Measurements from ENCODE around the gene GRK5. TPM values are rescaled to one million over a fixed set of nuclear protein-coding genes. Genes with fewer than 3 reads are reported as not detected.
A peak's percentile ranks its signal among the peaks of the same experiment; 100 is the strongest.

Gene GRK5
- total and polyA plus RNA-seq, 5 donors: 31.3 to 89.9 (median 57.6) TPM

GRCh38 chr10:119473771-119474170, 266.4 kb downstream of the GRK5 start:
- intact Hi-C loops (cut with DNase I): no loop called here
- no peaks in the 10 kb centered on the region for H3K27me3 ChIP-seq (ENCODE audit: control insufficient read depth, insufficient read depth)
- no peaks in the 10 kb centered on the region for H3K4me1 ChIP-seq (ENCODE audit: control insufficient read depth, insufficient read depth, low read length)
- H3K4me3 ChIP-seq (ENCODE audit: low read length): no peak overlapping the region
- no peaks in the 10 kb centered on the region for H3K9me3 ChIP-seq (ENCODE audit: control insufficient read depth, low read length)
- H3K27ac ChIP-seq (ENCODE audit: low read length): no peak overlapping the region
- ATAC-seq: no peak
- 88% methylated on average over 4 of the region's 4 CpGs for WGBS
- no peak for DNase-seq

GRCh38 chr10:119474606-119475005, 267.2 kb downstream of the GRK5 start:
- no peaks in the 10 kb centered on the region for H3K27me3 ChIP-seq (ENCODE audit: control insufficient read depth, insufficient read depth)
- H3K9me3 ChIP-seq (ENCODE audit: control insufficient read depth, low read length): no peaks in the 10 kb centered on the region
- ATAC-seq (no peak), DNase-seq (no peak)
- H3K27ac ChIP-seq (ENCODE audit: low read length): no peak overlapping the region
- intact Hi-C loops (cut with DNase I): no loop called here
- no peaks in the 10 kb centered on the region for H3K4me1 ChIP-seq (ENCODE audit: control insufficient read depth, insufficient read depth, low read length)
- 94% methylated on average over 10 of the region's 10 CpGs for WGBS
- H3K4me3 ChIP-seq (ENCODE audit: low read length): no peak overlapping the region

GRCh38 chr10:119477444-119477843, 270.1 kb downstream of the GRK5 start:
- ATAC-seq: no peak
- no peak overlapping the region for H3K27ac ChIP-seq (ENCODE audit: low read length)
- no peaks in the 10 kb centered on the region for H3K9me3 ChIP-seq (ENCODE audit: control insufficient read depth, low read length)
- H3K4me3 ChIP-seq (ENCODE audit: low read length): no peak overlapping the region
- DNase-seq: no peak
- H3K4me1 ChIP-seq (ENCODE audit: control insufficient read depth, insufficient read depth, low read length): no peaks in the 10 kb centered on the region
- intact Hi-C loops (cut with DNase I): no loop called here
- no peaks in the 10 kb centered on the region for H3K27me3 ChIP-seq (ENCODE audit: control insufficient read depth, insufficient read depth)
- WGBS: 78% methylated on average over 3 of the region's 3 CpGs

GRCh38 chr10:119478111-119478802, 270.9 kb downstream of the GRK5 start:
- Histone ChIP-seq H3K27me3 (ENCODE audit: control insufficient read depth, insufficient read depth) (no peaks in the 10 kb centered on the region), H3K27ac (ENCODE audit: low read length) (no peak overlapping the region), H3K4me3 (ENCODE audit: low read length) (no peak overlapping the region), H3K4me1 (ENCODE audit: control insufficient read depth, insufficient read depth, low read length) (no peaks in the 10 kb centered on the region), H3K9me3 (ENCODE audit: control insufficient read depth, low read length) (no peaks in the 10 kb centered on the region)
- DNase-seq (no peak), ATAC-seq (no peak)
- WGBS: 62% methylated on average over 8 of the region's 8 CpGs
- intact Hi-C loops (cut with DNase I): no loop called here

DNA sequence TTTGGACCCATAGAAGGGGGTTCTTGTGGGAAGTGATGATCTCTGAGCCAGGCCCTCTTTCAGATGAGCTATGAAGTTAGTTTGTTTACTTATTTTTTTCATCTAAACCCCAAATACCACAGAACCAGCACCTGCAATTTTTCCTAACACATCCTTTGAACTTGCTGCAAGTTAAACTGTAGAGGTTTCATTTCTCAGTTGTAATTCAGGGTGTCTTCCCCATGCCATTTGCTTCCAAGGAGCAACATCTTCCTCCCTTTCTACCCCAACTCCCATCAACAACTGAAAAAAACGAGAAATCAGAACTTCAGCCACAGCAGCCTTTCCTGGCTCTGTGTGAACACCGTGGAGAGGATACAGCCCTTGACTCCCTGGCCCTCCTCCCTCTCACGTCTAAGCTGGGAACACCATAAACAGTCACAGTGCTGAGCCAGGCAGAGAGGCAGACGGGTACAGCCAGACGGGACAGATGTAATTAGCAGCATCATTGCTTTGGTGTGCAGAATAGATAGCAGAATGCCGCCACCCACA, 271.5 kb downstream of the GRK5 start:
- no peak overlapping the region for H3K27ac ChIP-seq (ENCODE audit: low read length)
- H3K4me3 ChIP-seq (ENCODE audit: low read length): no peak overlapping the region
- no peaks in the 10 kb centered on the region for H3K27me3 ChIP-seq (ENCODE audit: control insufficient read depth, insufficient read depth)
- intact Hi-C loops (cut with DNase I): no loop called here
- H3K4me1 ChIP-seq (ENCODE audit: control insufficient read depth, insufficient read depth, low read length): no peaks in the 10 kb centered on the region
- DNase-seq: peak in 1 of 3 donors; percentile 40
- no peaks in the 10 kb centered on the region for H3K9me3 ChIP-seq (ENCODE audit: control insufficient read depth, low read length)
- ATAC-seq: peak; percentile 76 to 80
- WGBS: 19% methylated on average over 6 of the region's 6 CpGs

DNA sequence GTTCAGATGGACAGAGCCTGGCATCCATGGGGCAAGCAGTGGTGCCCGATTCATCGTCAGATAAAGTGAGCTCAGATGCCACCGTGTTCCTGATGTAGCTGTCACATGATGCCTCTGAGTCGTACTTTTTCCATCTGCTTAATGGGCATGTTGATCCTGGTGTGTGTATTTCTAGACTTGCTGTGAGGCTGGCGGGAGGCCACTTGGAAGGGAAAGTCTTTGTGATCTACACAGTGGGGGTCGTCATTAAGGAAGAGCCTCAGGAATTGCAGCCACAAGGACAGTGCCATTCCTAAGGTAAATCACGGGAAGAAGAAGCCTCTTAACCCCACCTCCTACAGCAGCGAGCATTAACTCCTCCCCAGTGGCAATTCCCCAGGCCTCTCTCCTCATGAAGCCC, 272.2 kb downstream of the GRK5 start:
- no peaks in the 10 kb centered on the region for H3K4me1 ChIP-seq (ENCODE audit: control insufficient read depth, insufficient read depth, low read length)
- no peaks in the 10 kb centered on the region for H3K27me3 ChIP-seq (ENCODE audit: control insufficient read depth, insufficient read depth)
- no peak overlapping the region for H3K27ac ChIP-seq (ENCODE audit: low read length)
- WGBS: 38% methylated on average over 8 of the region's 8 CpGs
- DNase-seq: no peak
- H3K4me3 ChIP-seq (ENCODE audit: low read length): no peak overlapping the region
- intact Hi-C loops (cut with DNase I): no loop called here
- no peak for ATAC-seq
- H3K9me3 ChIP-seq (ENCODE audit: control insufficient read depth, low read length): no peaks in the 10 kb centered on the region

- no peak for ATAC-seq
These were observed 273.3 kb downstream of the GRK5 start for GRCh38 chr10:119480667-119481066.

DNA sequence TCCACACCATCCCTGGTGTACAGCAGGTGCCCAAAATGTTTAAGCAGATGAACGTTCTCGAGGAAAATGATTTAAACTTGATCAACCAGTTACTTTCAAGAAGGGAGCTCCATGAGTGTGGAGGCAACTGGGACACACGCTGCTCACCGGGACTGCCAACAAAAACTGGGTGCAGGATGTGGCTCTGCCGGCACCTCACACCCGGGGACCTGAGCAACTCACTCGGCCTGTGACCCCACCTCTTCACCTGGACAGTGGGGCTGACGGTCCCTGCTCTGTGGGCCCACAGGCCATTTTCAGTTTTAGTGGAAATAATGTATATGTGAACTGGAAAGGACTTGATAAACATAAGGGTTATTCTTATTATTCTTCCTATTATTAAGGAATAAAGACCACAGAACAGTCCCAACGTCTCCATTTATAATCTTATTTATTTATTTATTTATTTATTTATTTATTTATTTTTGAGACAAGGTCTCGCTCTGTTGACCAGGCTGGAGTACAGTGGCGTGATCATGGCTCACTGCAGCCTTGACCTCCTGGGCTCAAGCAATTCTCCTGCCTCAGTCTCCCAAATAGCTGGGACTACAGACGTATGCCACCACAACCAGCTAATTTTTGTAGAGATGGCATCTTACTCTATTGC, 274.5 kb downstream of the GRK5 start:
- intact Hi-C loops (cut with DNase I): no loop called here
- 93% methylated on average over 12 of the region's 12 CpGs for WGBS

More at GRCh38 chr10:119480667-119481066, 273.3 kb downstream of the GRK5 start:
- 62% methylated on average over 4 of the region's 4 CpGs for WGBS
- Histone ChIP-seq H3K9me3 (ENCODE audit: control insufficient read depth, low read length) (no peaks in the 10 kb centered on the region), H3K4me3 (ENCODE audit: low read length) (no peak overlapping the region), H3K4me1 (ENCODE audit: control insufficient read depth, insufficient read depth, low read length) (no peaks in the 10 kb centered on the region), H3K27me3 (ENCODE audit: control insufficient read depth, insufficient read depth) (no peaks in the 10 kb centered on the region), H3K27ac (ENCODE audit: low read length) (no peak overlapping the region)
- intact Hi-C loops (cut with DNase I): no loop called here
- no peak for DNase-seq

DNA sequence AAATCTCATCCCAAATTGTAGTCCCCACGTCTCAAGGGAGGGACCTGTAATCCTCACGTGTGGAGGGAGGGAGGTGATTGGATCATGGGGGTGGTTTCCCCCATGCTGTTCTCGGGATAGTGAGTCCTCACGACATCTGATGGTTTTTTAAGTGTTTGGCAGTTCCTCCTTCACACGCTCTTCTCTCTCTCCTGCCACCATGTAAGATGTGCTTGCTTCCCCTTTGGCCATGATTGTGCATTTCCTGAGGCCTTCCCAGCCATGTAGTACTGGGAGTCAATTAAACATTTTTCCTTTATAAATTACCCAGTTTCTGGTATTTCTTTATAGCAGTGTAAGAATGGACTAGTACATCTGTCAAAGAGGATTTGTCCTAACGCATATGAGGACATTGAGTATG, 275.6 kb downstream of the GRK5 start:
- Histone ChIP-seq H3K27ac (ENCODE audit: low read length) (no peak overlapping the region), H3K4me1 (ENCODE audit: control insufficient read depth, insufficient read depth, low read length) (no peaks in the 10 kb centered on the region), H3K4me3 (ENCODE audit: low read length) (no peak overlapping the region), H3K9me3 (ENCODE audit: control insufficient read depth, low read length) (no peaks in the 10 kb centered on the region), H3K27me3 (ENCODE audit: control insufficient read depth, insufficient read depth) (no peaks in the 10 kb centered on the region)
- WGBS: 91% methylated on average over 6 of the region's 6 CpGs
- no peak for ATAC-seq
- intact Hi-C loops (cut with DNase I): no loop called here
- DNase-seq: no peak

More for the DNA sequence above, 274.5 kb downstream of the GRK5 start:
- Histone ChIP-seq H3K4me1 (ENCODE audit: control insufficient read depth, insufficient read depth, low read length) (no peaks in the 10 kb centered on the region), H3K9me3 (ENCODE audit: control insufficient read depth, low read length) (no peaks in the 10 kb centered on the region), H3K4me3 (ENCODE audit: low read length) (no peak overlapping the region), H3K27me3 (ENCODE audit: control insufficient read depth, insufficient read depth) (no peaks in the 10 kb centered on the region), H3K27ac (ENCODE audit: low read length) (no peak overlapping the region)
- DNase-seq: no peak
- no peak for ATAC-seq

GRCh38 chr10:119483839-119484238, 276.5 kb downstream of the GRK5 start:
- H3K4me3 ChIP-seq (ENCODE audit: low read length): no peak overlapping the region
- H3K9me3 ChIP-seq (ENCODE audit: control insufficient read depth, low read length): no peaks in the 10 kb centered on the region
- no peak overlapping the region for H3K27ac ChIP-seq (ENCODE audit: low read length)
- intact Hi-C loops (cut with DNase I): no loop called here
- H3K27me3 ChIP-seq (ENCODE audit: control insufficient read depth, insufficient read depth): no peaks in the 10 kb centered on the region
- ATAC-seq (peak in 1 of 2 donors; percentile 49), DNase-seq (peak in 1 of 3 donors; percentile 59)
- H3K4me1 ChIP-seq (ENCODE audit: control insufficient read depth, insufficient read depth, low read length): no peaks in the 10 kb centered on the region
- 48% methylated on average over 9 of the region's 9 CpGs for WGBS

- ATAC-seq (no peak), DNase-seq (no peak)
- Histone ChIP-seq H3K4me3 (ENCODE audit: low read length) (no peak overlapping the region), H3K9me3 (ENCODE audit: control insufficient read depth, low read length) (no peaks in the 10 kb centered on the region), H3K4me1 (ENCODE audit: control insufficient read depth, insufficient read depth, low read length) (no peaks in the 10 kb centered on the region), H3K27ac (ENCODE audit: low read length) (no peak overlapping the region), H3K27me3 (ENCODE audit: control insufficient read depth, insufficient read depth) (no peaks in the 10 kb centered on the region)
- intact Hi-C loops (cut with DNase I): no loop called here
- WGBS: 85% methylated on average over 7 of the region's 7 CpGs
These were observed 281.3 kb downstream of the GRK5 start for GRCh38 chr10:119488675-119489074.
